Esophagus mucosa (tissue), 1 donor: ENCODE measurements around the gene GLIS2. TPM values are rescaled to one million over a fixed set of nuclear protein-coding genes. Genes with fewer than 3 reads are reported as not detected.

Experiments
- ATAC-seq: fragments of 200-7000 bp; cut with Tn5 transposase; one replicate; pipeline ENCODE4 v1.9.1; 2020
- total RNA-seq: library from RNA; stranded (reverse); gene quantifications from one replicate; pipeline ENCODE4 v1.2.4, GENCODE V29; 2023
- donor health status: DM: yes; HTN: yes; CAD: no.

Gene GLIS2
- total RNA-seq = 0.80 TPM

GRCh38 chr16:4315186-4316107 lies at the start of gene GLIS2:
Gene GLIS2, plus strand, starts transcription at chr16:4316067. Its CDS starts 16,214 bp downstream, at chr16:4332281.
- peak; percentile 35 for ATAC-seq

DNA sequence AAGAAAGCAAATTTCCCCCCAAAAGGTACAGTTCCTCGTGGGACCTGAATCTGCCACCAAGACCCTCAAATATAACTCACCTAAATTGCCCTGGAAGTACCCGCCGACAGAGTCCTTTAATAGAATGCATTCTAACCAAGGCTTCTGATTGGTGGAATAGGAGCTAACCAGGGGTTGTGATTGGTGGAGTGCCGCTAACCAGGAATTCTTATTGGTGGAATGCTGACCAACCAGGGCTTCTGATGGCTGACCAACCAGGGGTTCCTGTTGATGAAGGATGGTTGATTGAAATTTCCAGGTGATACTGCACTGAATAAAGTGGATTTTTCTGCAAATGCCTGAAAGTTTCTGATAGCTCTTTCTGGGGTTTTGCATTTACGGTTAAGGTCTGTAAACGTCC lies 49.5 kb upstream of the GLIS2 start:
- ATAC-seq = no peak

- no peak for ATAC-seq
Measured at GRCh38 chr16:4270091-4270490, 45.8 kb upstream of the GLIS2 start.

- no peak for ATAC-seq
Measured at GRCh38 chr16:4270595-4270994, 45.3 kb upstream of the GLIS2 start.

GRCh38 chr16:4271176-4272113 lies 44.4 kb upstream of the GLIS2 start:
- peak; percentile 85 for ATAC-seq

DNA sequence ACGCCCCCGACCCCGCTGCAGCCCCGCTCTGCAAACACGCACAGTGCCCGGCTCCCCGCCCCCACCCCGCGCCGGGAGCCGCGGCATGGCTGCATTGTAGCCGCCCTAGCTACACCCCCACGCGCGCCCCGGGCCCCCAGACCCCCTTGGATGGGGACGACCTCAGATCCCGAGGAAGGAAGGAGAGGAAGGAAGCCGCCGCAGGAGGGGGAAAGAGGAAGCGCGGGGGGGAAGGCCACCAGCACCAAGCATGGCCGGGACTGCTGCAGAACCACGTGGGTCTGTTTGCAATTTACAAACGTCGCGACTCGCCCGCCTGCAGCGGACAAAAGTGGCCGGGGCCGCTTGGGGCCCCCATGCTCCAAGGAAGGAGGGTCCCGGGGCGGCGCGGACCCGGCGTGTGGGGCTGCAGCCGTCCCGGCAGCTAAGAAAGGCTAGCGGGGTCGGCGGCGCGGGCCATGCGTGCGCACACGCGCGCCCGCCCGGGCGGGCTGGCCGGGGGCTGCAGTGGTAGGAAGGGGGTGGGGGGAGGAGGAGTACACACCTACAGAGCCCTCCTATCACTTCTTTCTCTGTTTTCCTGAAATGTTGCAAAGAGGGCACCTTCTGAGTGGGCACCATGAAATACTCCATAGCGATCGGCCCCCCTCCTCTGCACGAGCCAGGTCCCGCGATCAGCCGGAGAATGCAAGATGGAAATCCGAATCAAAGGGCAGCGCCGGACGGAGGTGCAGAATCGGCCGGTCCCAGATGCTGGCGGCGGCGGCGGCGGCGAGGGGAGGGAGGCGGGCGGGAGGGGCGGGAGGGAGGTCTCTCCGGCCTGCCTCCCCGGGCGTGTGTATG lies 43.5 kb upstream of the GLIS2 start:
- ATAC-seq = peak; percentile 7

GRCh38 chr16:4273858-4274311 lies 42.0 kb upstream of the GLIS2 start:
- ATAC-seq = peak; percentile 28

DNA sequence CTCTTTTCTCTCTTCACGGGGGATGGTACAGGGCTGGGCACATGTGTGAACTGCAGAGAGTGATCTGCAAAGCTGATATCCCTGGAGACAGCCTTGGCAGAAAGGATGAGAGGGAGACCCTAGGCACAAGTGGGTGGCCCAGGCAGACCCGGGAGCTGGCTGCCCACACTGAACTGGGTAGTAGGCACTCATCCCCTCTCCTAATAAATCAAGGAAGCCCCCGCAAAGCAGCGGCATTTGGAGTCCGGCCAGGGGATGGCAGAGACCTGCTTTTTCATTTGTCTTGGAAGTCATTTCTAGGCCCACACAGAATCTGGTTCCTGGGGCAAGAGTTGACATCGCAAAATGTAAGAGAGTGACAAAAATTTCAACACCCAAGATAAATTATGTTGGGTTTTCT lies 40.0 kb upstream of the GLIS2 start:
- ATAC-seq = no peak

DNA sequence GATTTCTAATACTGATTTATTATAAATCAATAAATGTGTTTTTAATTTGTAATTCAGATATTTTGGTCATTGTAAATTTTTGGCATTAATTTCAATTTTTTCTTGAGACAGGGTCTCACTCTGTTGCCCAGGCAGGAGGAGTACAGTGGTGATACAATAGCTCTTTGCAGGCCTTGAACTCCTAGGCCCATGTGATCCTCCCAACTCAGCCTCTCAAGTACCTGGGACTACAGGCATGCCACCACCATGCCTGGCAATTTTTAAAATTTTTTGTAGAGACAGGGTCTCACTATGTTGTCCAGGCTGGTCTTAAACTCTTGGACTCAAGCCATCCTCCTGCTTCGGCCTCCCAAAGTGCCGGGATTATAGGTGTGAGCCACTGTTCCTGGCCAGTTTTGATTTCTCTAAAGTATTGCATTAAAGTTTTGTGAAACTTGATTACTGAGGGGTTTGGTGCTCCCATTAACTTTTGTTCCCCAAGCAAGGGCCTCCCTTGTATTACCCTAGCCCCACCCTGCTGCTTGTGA lies 37.8 kb upstream of the GLIS2 start:
- ATAC-seq = no peak

- ATAC-seq = no peak
Measured at GRCh38 chr16:4280625-4281024, 35.2 kb upstream of the GLIS2 start.

DNA sequence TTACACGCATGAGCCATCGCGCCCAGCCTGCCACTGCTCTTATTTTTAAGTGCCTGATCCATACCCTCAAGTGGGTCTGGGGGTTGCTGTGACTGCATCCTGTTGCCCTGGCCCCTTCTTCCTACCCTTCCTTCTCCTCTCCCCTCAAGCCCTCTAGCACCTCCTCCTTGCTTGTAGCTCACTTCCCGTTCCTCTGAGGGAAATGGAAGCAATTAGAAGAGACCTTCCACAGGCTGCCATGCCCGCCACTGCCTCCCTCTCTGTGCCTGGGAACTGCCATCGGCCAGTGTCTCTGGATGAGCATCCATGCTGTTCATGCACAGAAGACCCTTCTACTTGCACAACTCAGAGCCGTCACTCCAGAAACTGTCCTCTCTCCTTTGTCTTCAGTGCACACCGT lies 32.4 kb upstream of the GLIS2 start:
- ATAC-seq = no peak

GRCh38 chr16:4283939-4284338 lies 31.9 kb upstream of the GLIS2 start:
- no peak for ATAC-seq

GRCh38 chr16:4285167-4285566 lies 30.7 kb upstream of the GLIS2 start:
- no peak for ATAC-seq

DNA sequence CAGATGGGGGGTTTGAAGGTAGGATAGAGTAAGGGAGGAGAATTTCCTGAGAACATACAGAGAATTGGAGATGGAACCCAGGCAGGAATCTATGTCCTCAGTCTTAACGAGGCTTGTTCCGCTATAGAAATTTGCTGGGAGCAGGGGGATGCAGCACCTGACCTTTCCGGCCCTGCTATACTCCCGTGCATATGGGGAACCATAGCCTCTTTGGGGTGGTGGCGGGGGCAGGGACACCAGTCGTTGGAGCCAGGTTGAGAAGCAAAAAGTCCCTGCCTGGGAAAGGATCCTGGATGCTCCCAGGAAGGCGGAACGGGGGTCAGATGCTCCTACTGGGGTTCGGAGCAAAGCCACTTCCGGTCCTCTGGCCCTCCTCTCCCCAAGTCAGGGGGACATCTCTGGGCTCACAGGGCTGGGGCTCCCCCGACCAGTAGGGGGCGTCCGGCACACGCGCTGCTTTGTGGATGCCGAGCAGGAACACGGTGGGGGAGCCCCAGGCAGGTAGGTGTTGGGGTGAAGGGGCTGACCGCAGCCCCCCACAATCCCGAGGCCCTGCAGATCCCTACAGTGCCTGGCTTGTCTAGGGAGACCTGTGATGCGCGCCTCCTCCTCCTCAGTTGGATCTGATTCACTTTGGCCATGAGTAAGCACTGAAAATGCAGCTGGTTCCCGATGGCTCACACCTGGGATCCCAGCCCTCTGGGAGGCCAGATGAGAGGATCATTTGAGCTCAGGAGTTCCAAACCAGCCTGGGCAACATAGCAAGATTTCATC lies 27.5 kb upstream of the GLIS2 start:
- ATAC-seq = peak; percentile 68

GRCh38 chr16:4290236-4290830 lies 25.5 kb upstream of the GLIS2 start:
- ATAC-seq = peak; percentile 25

DNA sequence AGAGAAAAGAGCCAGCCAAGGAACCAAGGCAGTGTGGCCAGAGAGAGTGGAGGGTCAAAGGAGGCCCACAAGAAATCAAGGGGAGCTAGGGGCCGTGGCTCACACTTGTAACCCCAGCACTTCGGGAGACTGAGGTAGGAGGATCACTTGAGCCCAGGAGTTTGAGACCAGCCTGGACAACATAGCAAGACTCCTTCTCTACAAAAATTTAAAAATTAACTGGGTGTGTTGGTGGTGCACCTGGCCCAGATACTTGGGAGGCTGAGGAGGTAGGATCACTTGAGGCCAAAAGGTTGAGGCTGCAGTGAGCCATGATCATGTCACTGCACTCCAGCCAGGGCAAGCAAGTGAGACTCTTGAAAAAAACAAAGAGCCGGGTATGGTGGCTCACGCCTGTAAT lies 24.2 kb upstream of the GLIS2 start:
- ATAC-seq = no peak

DNA sequence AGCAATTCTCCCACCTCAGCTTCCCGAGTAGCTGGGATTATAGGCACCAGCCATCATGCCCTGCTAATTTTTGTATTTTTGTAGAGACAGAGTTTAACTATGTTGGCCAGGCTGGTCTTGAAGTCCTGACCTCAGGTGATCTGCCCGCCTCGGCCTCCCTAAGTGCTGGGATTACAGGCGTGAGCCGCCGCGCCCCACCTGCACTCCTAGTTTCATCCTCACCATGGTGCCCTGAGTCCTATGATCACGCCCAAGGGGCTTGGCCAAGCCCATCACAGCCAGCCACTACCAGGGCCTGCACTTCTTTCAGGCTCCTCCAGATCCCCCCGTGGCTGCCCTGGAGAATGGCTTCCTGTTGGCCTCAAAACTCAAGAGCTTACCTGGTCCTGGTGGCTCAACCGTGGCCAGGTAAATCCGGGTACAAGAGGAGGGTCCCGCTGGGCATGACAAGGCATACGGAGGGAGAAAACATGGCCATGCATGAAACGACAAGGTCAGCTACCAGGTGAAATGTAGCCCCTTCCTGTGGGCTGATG lies 22.6 kb upstream of the GLIS2 start:
- no peak for ATAC-seq

- ATAC-seq = peak; percentile 54
Measured at GRCh38 chr16:4293822-4294457, 21.9 kb upstream of the GLIS2 start.

DNA sequence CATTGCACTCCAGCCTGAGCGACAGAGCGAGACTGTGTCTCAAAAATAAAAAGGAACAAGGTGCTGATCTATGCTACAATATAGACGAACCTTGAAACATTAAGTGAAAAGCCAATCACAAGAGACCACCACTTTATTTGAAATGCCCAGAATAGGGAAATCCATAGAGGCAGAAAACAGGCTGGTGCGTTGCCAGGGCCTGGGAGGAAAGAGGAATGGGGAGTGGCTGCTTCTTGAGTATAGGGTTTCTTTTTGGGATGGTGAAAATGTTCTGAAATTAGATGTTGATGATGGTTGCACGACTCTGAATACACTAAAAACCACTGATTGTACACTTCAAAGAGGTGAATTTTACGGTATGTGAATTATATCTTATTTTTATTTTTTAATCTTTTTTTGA lies 20.3 kb upstream of the GLIS2 start:
- ATAC-seq = no peak

DNA sequence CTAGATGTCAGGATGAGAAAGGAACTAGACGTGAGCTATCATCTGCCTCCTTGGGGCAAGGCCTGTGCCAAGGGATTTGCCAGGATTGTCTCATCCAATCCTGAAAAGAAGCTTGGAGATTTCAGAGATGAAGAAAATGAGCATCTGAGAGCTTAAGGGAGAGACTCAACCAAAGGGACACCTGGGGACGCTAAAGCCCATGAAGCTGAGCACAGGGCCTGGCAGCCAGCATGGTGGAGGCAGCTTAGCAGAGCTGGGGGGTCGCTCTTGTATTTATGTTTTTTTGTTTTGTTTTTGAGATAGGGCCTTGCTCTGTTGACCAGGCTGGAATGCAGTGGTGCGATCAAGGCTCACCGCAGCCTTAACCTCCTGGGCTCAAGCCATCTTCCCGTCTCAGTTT lies 18.4 kb upstream of the GLIS2 start:
- ATAC-seq = no peak
